Stimulated activated CD8-positive, alpha-beta memory T cell treated with anti-CD3 and anti-CD28 coated beads, Interleukin-15, amount 100 ng/mL, for 1 hour (primary cell): ENCODE results near the gene EEFSEC.

Source experiments
- DNase-seq: peaks from one replicate; pipeline ENCODE4 v3.0.0-alpha.2; 2020; ENCODE audit warnings: low read depth

Gene EEFSEC

GRCh38 chr3:128153156-128154041, at the start of gene EEFSEC:
Gene EEFSEC, plus strand, starts transcription at chr3:128153481. Its CDS starts 27 bp downstream, at chr3:128153508.
- DNase-seq, result peak; percentile 72

- DNase-seq, result no peak
Observed at GRCh38 chr3:128107834-128108233, 45.4 kb upstream of the EEFSEC start.

- DNase-seq, result no peak
Observed at GRCh38 chr3:128111147-128111546, 42.1 kb upstream of the EEFSEC start.

GRCh38 chr3:128112357-128112968, 40.8 kb upstream of the EEFSEC start:
- DNase-seq, result no peak

GRCh38 chr3:128113817-128114794, 39.2 kb upstream of the EEFSEC start:
- DNase-seq, result no peak

GRCh38 chr3:128122013-128122412, 31.3 kb upstream of the EEFSEC start:
- no peak for DNase-seq

GRCh38 chr3:128123156-128123537, 30.1 kb upstream of the EEFSEC start:
- DNase-seq, result no peak

- DNase-seq, result peak; percentile 83
Observed at GRCh38 chr3:128123538-128124368, 29.5 kb upstream of the EEFSEC start, which contains the start of gene RUVBL1. Gene RUVBL1, minus strand, starts transcription at chr3:128123812. Its CDS starts 88 bp downstream, at chr3:128123724.

GRCh38 chr3:128127236-128127635, 26.0 kb upstream of the EEFSEC start:
- no peak for DNase-seq

- no peak for DNase-seq
Observed at GRCh38 chr3:128128251-128128650, 25.0 kb upstream of the EEFSEC start.

GRCh38 chr3:128131897-128132646, 21.2 kb upstream of the EEFSEC start:
- no peak for DNase-seq

GRCh38 chr3:128133273-128133883, 19.9 kb upstream of the EEFSEC start:
- DNase-seq, result no peak

GRCh38 chr3:128143496-128143895, 9.8 kb upstream of the EEFSEC start:
- no peak for DNase-seq

GRCh38 chr3:128144512-128145187, 8.6 kb upstream of the EEFSEC start:
- DNase-seq, result no peak

- no peak for DNase-seq
Observed at GRCh38 chr3:128145279-128145678, 8.0 kb upstream of the EEFSEC start.

- DNase-seq, result no peak
Observed at GRCh38 chr3:128146201-128146600, 7.1 kb upstream of the EEFSEC start.

- no peak for DNase-seq
Observed at GRCh38 chr3:128149650-128150049, 3.6 kb upstream of the EEFSEC start.

- DNase-seq, result no peak
Observed at GRCh38 chr3:128151758-128152274, 1.5 kb upstream of the EEFSEC start.
